Activated CD4-positive, alpha-beta T cell treated with anti-CD3 and anti-CD28 coated beads, Interleukin-10, Interleukin-2, amounts not matched to agents 100 ng/mL and 50 ng/mL, durations not matched to agents 16 hours and 8 hours (primary cell): ENCODE data around the gene APBB2.
A peak's percentile ranks its signal among the peaks of the same experiment; 100 is the strongest.

Source experiments
- DNase-seq: peaks from one replicate; pipeline ENCODE4 v3.0.0-alpha.2; 2020

Gene APBB2

DNA sequence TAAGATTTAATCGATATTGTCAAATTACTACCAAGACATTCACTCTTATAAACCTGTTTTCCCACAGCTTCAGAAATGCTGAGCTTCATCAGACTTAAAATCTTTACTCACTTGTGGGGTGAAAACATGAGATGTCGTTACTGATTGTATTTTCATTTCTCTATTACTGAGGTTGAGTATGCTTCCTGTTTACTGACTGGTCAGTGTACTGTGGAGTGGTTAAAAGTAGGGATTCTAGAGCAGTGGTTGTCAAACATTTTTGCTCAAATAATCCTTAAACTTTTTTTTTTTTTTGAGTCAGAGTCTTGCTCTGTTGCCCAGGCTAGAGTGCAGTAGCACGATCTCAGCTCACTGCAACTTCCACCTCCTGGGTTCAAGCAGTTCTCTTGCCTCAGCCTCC, 414.3 kb downstream of the APBB2 start:
- peak; percentile 2 for DNase-seq

GRCh38 chr4:40789771-40790170, 424.6 kb downstream of the APBB2 start:
- no peak for DNase-seq

DNA sequence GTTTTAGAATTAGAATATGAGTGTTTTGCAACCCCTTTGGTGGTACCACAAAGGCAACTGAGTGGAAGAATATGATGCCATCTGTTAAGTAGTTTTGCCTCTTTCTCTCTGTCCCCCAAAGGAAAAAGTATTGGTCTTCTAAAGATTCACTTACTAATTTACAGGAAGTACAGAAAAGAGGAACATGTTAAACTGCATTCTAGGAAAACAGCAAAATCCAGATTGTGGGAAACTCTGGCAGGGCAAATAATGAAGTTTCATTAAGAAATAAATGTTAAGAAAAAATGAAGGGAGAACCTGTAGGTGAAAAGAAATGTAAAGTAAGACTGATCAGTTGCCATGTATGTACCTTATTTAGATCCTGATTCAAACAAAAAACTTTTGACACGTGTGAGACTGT, 425.3 kb downstream of the APBB2 start:
- no peak for DNase-seq

- DNase-seq, result no peak
These were observed 426.0 kb downstream of the APBB2 start for GRCh38 chr4:40788331-40788730.

DNA sequence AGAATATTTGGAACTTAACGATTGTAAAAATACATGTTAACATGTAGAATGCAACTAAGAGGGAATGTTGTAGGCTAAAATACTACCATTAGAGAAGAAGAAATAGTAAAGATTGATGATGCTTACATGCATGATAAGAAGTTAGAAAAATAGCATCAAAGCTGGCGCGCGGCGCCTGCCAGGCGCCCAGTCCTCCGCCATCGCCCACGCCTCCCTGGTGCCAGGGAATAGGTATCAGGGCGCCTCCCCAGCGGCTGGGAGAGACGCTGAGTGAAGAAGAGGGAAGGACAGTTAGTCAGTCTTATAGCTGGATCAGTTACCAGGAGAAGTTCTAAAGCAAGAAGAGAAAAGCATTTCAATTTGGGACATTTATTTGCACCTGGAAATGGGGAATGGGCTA, 428.6 kb downstream of the APBB2 start:
- DNase-seq, result no peak

DNA sequence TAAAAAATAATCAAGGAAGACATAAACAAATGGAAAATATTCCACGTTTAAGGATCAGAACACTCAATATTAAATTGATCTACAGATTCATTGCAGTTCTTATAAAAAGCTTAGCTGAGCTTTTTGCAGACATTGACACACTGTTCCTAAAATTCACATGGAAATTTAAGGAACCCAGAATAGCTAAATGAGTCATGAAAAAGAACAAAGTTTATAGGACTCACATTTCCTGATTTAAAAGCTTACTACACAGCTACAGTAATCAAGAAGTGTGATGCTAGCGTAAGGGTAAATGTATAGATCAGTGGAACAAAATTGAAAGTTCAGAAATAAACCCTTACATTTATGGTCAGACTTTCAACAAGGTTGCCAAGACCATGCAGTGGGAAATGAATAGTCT, 431.5 kb downstream of the APBB2 start:
- DNase-seq, result no peak

GRCh38 chr4:40778090-40778489, 436.3 kb downstream of the APBB2 start:
- DNase-seq, result no peak

- DNase-seq, result no peak
These were observed 445.1 kb downstream of the APBB2 start for GRCh38 chr4:40769266-40769665.

- DNase-seq, result peak; percentile 92
These were observed 451.1 kb downstream of the APBB2 start for GRCh38 chr4:40763228-40763716.
